ENCODE data around the gene FDPS.
"Not testable (repeated sequence)": the region's sequence is repeated elsewhere in the genome, so short reads cannot be mapped to it uniquely, and the experiment has no call there.

FDPS gene

DNA sequence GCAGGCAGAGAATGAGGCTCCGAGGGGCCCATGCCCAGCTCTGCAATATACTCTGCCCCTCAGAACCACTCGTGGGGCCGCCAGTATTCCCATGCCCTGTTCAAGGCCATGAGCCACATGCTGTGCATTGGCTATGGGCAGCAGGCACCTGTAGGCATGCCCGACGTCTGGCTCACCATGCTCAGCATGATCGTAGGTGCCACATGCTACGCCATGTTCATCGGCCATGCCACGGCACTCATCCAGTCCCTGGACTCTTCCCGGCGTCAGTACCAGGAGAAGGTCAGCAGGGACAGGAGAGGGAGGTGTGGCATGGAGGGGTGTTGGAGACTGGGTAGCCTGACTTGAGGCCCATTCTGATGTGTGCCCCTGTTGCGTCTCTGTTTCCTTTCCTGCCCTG lies 24.2 kb upstream of the FDPS start:
- DNase-seq (ENCODE audit: low read depth): no peak

GRCh38 chr1:155285063-155285462 lies 23.6 kb upstream of the FDPS start:
- no peak overlapping the region for H3K4me3 ChIP-seq (ENCODE audit: low read depth, low read length)
- DNase-seq (ENCODE audit: low read depth): no peak

More for the DNA sequence above, 24.2 kb upstream of the FDPS start:
- no peak overlapping the region for H3K4me3 ChIP-seq (ENCODE audit: low read depth, low read length)

GRCh38 chr1:155285631-155286044 lies 23.0 kb upstream of the FDPS start:
- no peak for DNase-seq (ENCODE audit: low read depth)
- no peak overlapping the region for H3K4me3 ChIP-seq (ENCODE audit: low read depth, low read length)

DNA sequence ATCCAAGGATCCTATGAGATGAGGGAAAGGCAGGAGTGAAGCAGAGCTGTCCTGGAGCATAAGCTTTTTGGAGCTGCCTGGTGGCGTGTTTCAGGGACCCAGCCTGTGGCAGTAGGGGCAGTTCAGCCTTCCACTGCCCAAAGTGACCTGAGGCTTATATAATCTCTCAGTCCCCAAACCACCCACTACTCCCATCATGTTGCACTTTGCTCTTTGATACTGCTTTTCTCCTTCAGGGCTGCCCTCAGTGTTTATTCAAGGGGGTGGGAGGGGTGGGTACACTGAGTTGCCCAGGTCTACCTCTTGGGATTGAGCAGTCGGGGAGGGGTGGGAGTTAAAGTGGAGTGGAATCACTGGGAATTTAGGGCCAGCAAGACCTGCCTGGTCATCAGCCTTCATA lies 22.1 kb upstream of the FDPS start:
- no peak overlapping the region for H3K4me3 ChIP-seq (ENCODE audit: low read depth, low read length)
- no peak for DNase-seq (ENCODE audit: low read depth)

- no peak overlapping the region for H3K4me3 ChIP-seq (ENCODE audit: low read depth, low read length)
- no peak for DNase-seq (ENCODE audit: low read depth)
These were observed 20.6 kb upstream of the FDPS start for GRCh38 chr1:155287987-155288543.

DNA sequence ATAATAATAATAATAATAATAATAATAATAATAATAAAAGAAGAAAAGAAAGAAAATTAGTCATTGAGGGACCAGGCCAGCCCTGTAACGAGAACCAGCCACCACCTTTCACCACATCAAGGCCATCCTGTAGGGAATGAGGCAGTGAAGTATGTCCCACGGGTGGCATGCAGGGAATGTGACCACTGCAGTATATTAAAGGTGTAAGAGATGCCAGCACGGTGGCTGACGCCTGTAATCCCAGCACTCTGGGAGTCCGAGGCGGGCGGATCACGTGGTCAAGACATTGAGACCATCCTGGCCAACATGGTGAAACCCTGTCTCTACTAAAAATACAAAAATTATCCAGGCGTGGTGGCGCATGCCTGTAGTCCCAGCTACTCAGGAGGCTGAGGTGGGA lies 17.7 kb upstream of the FDPS start:
- not testable (repeated sequence) for DNase-seq (ENCODE audit: low read depth)

GRCh38 chr1:155293086-155293749 lies 15.4 kb upstream of the FDPS start:
- no peak overlapping the region for H3K4me3 ChIP-seq (ENCODE audit: low read depth, low read length)
- DNase-seq (ENCODE audit: low read depth): no peak

More for the DNA sequence above, 17.7 kb upstream of the FDPS start:
- H3K4me3 ChIP-seq (ENCODE audit: low read depth, low read length): not testable (repeated sequence)

DNA sequence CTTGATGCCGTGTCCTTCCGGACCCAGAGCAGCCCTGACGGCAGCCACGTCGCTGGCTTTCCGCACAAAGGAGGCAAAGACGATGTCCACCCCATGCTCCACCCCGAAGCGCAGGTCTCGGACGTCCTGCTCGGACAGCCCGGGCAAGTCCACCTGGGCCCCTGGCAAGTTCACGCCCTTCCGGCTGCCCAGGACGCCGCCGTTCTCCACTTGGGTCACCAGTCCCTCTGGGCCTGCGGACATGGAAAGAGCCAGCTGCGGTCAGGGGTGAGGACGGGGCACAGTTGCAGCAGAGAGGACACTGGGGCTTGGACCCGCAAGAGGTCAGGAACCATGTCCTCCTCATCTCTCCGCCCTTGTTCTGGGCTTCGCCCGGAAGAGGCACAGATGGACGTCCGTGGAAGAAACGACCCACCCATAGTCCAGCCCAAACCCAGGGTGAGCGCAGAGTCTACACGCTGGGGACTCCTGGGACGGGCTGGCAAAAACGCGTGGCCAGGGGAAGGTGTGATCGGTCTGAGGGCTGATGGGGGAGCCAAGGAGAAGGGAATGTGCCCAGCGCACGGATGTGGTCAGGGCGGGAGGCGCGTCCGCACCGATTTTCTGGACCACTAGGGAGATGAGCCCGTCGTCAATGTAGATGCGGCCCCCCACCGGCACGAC lies 14.0 kb upstream of the FDPS start:
- peak overlapping the region; percentile 5 for H3K4me3 ChIP-seq (ENCODE audit: low read depth, low read length)
- DNase-seq (ENCODE audit: low read depth): no peak

- peak overlapping the region; percentile 5 for H3K4me3 ChIP-seq (ENCODE audit: low read depth, low read length)
- DNase-seq (ENCODE audit: low read depth): no peak
These were observed 13.3 kb upstream of the FDPS start for GRCh38 chr1:155295183-155295941.

DNA sequence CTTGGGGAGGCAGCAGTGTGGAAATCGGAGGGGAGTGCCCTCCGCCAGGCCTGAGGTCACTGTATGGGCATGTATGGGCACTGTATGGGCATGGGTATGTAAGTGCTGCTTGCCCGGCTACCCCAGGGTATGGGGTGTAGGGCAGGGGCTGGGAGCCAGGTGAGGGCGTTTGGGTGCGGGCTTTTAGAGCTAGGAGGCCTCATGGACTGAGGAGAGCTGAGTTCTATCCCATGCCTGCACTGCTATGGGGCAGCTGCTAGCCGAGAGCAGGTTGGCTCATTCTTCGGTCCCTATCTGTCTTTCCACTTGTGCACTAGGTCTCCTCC lies 12.8 kb upstream of the FDPS start:
- DNase-seq (ENCODE audit: low read depth): no peak
- H3K4me3 ChIP-seq (ENCODE audit: low read depth, low read length): no peak overlapping the region

DNA sequence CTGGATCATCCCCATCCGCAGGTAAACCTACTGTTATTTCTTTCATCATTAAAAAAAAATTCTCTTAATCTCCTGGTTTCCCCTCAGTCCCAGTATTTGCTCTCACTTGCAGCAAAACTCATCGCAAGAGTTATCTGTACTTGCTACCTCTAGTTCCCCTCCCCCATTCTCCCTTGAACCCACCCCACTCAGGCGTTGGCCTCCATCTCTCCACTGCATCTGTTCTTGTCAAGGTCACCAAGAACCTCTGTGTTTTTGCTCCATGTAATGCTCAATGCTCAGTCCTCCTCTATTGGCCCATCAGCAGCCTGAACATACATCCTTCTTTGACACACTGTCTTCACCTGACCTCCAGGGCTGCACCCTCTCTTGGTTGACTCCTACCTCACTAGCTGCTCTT lies 12.0 kb upstream of the FDPS start:
- no peak overlapping the region for H3K4me3 ChIP-seq (ENCODE audit: low read depth, low read length)
- DNase-seq (ENCODE audit: low read depth): no peak

DNA sequence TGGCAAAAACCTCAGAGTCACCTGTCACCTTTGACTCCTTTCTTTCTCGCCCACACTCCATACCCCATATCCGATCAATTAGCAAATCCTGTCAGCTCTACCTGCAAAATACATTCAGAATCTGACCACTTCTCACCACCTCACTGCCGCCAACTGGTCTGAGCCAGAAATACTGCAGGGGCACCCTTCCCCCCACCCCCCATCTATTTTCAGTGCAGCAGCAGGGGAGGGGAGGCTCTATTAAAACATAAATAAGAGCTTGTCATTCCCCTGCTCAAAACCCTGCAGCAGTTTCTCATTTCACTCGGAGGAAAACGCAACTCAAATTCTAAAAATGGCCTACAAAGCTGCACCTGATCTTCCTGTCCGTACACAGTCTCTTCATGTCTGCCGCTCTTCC lies 11.3 kb upstream of the FDPS start:
- DNase-seq (ENCODE audit: low read depth): no peak
- H3K4me3 ChIP-seq (ENCODE audit: low read depth, low read length): no peak overlapping the region

- H3K4me3 ChIP-seq (ENCODE audit: low read depth, low read length): no peak overlapping the region
- no peak for DNase-seq (ENCODE audit: low read depth)
These were observed 8.6 kb upstream of the FDPS start for GRCh38 chr1:155300024-155300423.

GRCh38 chr1:155300553-155301329 lies 7.9 kb upstream of the FDPS start:
- DNase-seq (ENCODE audit: low read depth): no peak
- no peak overlapping the region for H3K4me3 ChIP-seq (ENCODE audit: low read depth, low read length)

- H3K4me3 ChIP-seq (ENCODE audit: low read depth, low read length): no peak within 1 kb of the TSS
- no peak for DNase-seq (ENCODE audit: low read depth)
These were observed 7.3 kb upstream of the FDPS start, which contains the start of gene PKLR for GRCh38 chr1:155301342-155301841. Gene PKLR, minus strand, starts transcription at chr1:155301438. Its CDS starts 43 bp downstream, at chr1:155301395.

DNA sequence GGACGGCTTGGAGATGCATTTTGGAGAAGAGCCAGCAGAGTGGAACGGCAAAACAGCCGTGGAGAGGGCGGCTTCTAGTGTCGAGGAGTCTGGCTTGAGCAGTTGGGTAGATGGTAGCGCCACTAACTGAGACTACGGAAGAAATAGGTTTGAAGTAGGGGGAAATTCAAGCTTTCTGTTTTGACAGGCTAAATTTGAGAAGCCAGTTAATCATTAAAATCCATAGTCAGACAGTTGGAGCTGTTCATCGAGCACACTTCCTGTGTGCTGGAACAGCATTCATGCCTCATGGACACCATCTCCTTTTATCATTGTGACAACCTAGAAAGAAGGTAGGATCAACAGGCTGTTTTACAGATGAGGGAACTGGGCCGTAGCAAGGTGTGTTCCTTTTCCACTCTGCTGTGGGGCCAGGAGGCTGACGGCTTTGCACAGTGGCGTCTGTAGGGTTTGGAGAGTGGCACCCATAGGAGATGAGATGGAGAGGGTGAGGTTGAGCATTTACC lies 4.1 kb upstream of the FDPS start:
- DNase-seq (ENCODE audit: low read depth): no peak
- no peak overlapping the region for H3K4me3 ChIP-seq (ENCODE audit: low read depth, low read length)

DNA sequence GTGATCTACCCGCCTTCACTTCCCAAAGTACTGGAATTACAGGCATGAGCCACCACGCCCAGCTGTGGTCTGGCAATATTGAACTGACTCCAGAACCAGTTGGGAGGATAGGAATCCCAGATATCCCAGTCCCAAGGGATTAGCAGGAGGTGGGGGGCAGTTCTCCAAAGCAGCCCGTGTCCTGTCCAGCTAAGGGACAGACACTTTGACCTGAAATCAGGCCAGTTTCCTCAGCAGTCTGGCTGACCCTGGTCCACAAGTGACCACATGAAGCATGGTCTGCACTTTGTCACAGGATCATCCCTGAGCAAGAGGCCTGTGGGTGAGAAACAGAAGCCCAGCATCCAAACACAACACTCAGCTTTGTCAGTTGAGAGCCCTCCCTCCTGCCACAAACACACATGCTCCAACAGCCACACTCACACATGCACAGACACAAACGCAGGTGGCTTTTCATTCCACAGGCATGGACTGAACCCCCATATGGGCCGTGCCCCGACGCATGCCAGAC lies 2.7 kb upstream of the FDPS start:
- no peak overlapping the region for H3K4me3 ChIP-seq (ENCODE audit: low read depth, low read length)
- no peak for DNase-seq (ENCODE audit: low read depth)

DNA sequence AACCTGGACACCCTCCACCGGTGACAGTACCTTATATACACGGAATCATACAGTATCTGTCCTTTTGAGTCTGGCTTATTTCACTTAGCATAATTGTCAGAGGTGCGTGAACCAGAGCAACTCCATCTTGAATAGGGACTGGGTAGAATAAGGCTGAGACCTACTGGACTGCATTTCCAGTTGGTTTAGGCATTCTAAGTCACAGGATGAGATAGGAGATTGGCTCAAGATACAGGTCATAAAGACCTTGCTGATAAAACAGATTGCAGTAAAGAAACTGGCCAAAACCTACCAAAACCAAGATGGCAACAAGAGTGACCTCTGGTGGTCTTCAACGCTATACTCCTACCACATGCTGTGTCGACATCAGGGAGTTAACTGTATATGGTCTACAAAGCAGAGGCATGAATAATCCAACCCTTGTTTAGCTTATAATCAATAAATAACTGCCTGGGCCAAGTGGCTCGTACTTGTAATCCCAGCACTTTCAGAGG lies 1.4 kb upstream of the FDPS start:
- DNase-seq (ENCODE audit: low read depth): no peak
- H3K4me3 ChIP-seq (ENCODE audit: low read depth, low read length): no peak overlapping the region
